Endothelial cell (in vitro differentiated cells): ENCODE results near the gene C9orf72. TPM values are rescaled to one million over a fixed set of nuclear protein-coding genes. Genes with fewer than 3 reads are reported as not detected.

ENCODE experiments used
- DNase-seq: peaks from one replicate; pipeline ENCODE4 v3.0.0; 2021; ENCODE audit warnings: low spot score
- H3K27ac Mint-ChIP-seq: one replicate; pipeline ENCODE4 v1.8.0; 2021; ENCODE audit warnings: mixed read lengths, inconsistent platforms; ENCODE audit not compliant: unreplicated experiment
- H3K27me3 Mint-ChIP-seq: one replicate; pipeline ENCODE4 v1.8.0; 2021; ENCODE audit warnings: mild to moderate bottlenecking, moderate library complexity, mixed read lengths, inconsistent platforms; ENCODE audit not compliant: unreplicated experiment
- H3K36me3 Mint-ChIP-seq: one replicate; pipeline ENCODE4 v1.8.0; 2021; ENCODE audit warnings: mild to moderate bottlenecking, low read depth, mixed read lengths, inconsistent platforms; ENCODE audit not compliant: unreplicated experiment
- H3K4me1 Mint-ChIP-seq: one replicate; pipeline ENCODE4 v1.8.0; 2021; ENCODE audit warnings: mild to moderate bottlenecking, mixed read lengths, inconsistent platforms; ENCODE audit not compliant: unreplicated experiment
- H3K4me3 Mint-ChIP-seq: one replicate; pipeline ENCODE4 v1.8.0; 2021; ENCODE audit warnings: mild to moderate bottlenecking, mixed read lengths, inconsistent platforms; ENCODE audit not compliant: unreplicated experiment
- H3K9me3 Mint-ChIP-seq: one replicate; pipeline ENCODE4 v1.8.0; 2021; ENCODE audit warnings: mixed read lengths, inconsistent platforms; ENCODE audit not compliant: unreplicated experiment
- CTCF ChIP-seq: fragments of 200-600 bp; sonication (generic); IDR thresholded peaks from one replicate; pipeline ENCODE4 v1.5.0; 2021; ENCODE audit warnings: antibody characterized with exemption; ENCODE audit not compliant: unreplicated experiment
- total RNA-seq: library from RNA; stranded (reverse); fragmentation: NEBNext Ultra II Directional; extraction: Animal tissue kit (Norgen Biotek cat#: 25700); gene quantifications from one replicate; pipeline ENCODE4 v1.2.1, GENCODE V29; 2021; ENCODE audit not compliant: unreplicated experiment

The C9orf72 gene
- total RNA-seq, 1 donor from 2014 or later: 14.7 TPM

- no peaks in the 10 kb centered on the region for H3K27me3 Mint-ChIP-seq
- no peak overlapping the region for H3K27ac Mint-ChIP-seq
- no peak for DNase-seq
- no peak overlapping the region for H3K4me3 Mint-ChIP-seq
- TF ChIP-seq CTCF: no peak
- H3K4me1 Mint-ChIP-seq: no peaks in the 10 kb centered on the region
- no peaks in the 10 kb centered on the region for H3K36me3 Mint-ChIP-seq
- H3K9me3 Mint-ChIP-seq: no peaks in the 10 kb centered on the region
These were observed 8.6 kb downstream of the C9orf72 start for GRCh38 chr9:27564670-27565069.

- no peaks in the 10 kb centered on the region for H3K36me3 Mint-ChIP-seq
- no peak overlapping the region for H3K4me3 Mint-ChIP-seq
- H3K4me1 Mint-ChIP-seq: no peaks in the 10 kb centered on the region
- H3K27me3 Mint-ChIP-seq: no peaks in the 10 kb centered on the region
- H3K9me3 Mint-ChIP-seq: no peaks in the 10 kb centered on the region
- H3K27ac Mint-ChIP-seq: no peak overlapping the region
- TF ChIP-seq CTCF: no peak
- DNase-seq: no peak
These were observed 9.4 kb downstream of the C9orf72 start for GRCh38 chr9:27563738-27564430.

GRCh38 chr9:27561685-27562084 lies 11.6 kb downstream of the C9orf72 start:
- Mint-ChIP-seq H3K4me3 (no peak overlapping the region), H3K9me3 (no peaks in the 10 kb centered on the region), H3K4me1 (no peaks in the 10 kb centered on the region)

GRCh38 chr9:27560457-27560856 lies 12.8 kb downstream of the C9orf72 start:
- no peak overlapping the region for H3K4me3 Mint-ChIP-seq
- no peaks in the 10 kb centered on the region for H3K36me3 Mint-ChIP-seq
- H3K27ac Mint-ChIP-seq: no peak overlapping the region
- H3K9me3 Mint-ChIP-seq: no peaks in the 10 kb centered on the region
- H3K4me1 Mint-ChIP-seq: no peaks in the 10 kb centered on the region
- no peak for DNase-seq
- no peak for TF ChIP-seq CTCF
- H3K27me3 Mint-ChIP-seq: no peaks in the 10 kb centered on the region

More at GRCh38 chr9:27561685-27562084, 11.6 kb downstream of the C9orf72 start:
- no peak for DNase-seq
- no peak overlapping the region for H3K27ac Mint-ChIP-seq
- H3K36me3 Mint-ChIP-seq: no peaks in the 10 kb centered on the region
- no peak for TF ChIP-seq CTCF
- H3K27me3 Mint-ChIP-seq: no peaks in the 10 kb centered on the region

- H3K36me3 Mint-ChIP-seq: no peaks in the 10 kb centered on the region
- no peak for DNase-seq
- no peaks in the 10 kb centered on the region for H3K27me3 Mint-ChIP-seq
- no peak for TF ChIP-seq CTCF
- H3K9me3 Mint-ChIP-seq: no peaks in the 10 kb centered on the region
- no peak overlapping the region for H3K4me3 Mint-ChIP-seq
- H3K4me1 Mint-ChIP-seq: no peaks in the 10 kb centered on the region
- H3K27ac Mint-ChIP-seq: no peak overlapping the region
These were observed 15.0 kb downstream of the C9orf72 start for GRCh38 chr9:27558307-27558706.
